ENCODE results near the gene CDC7. TPM values are rescaled to one million over a fixed set of nuclear protein-coding genes. Genes with fewer than 3 reads are reported as not detected.

Gene CDC7
- polyA plus RNA-seq, 1 donor from 2014 or later = 34.6 TPM

GRCh38 chr1:91526496-91526895 is 25.8 kb downstream of the CDC7 start:
- no peaks in the 10 kb centered on the region for H3F3A ChIP-seq (ENCODE audit: insufficient read depth, low read length, poor library complexity, severe bottlenecking)
- no peak overlapping the region for H3K9ac ChIP-seq (ENCODE audit: low read length)
- no peak overlapping the region for H3K4me3 ChIP-seq (ENCODE audit: low read length)
- no peak overlapping the region for H3K27ac ChIP-seq (ENCODE audit: low read length)
- no peaks in the 10 kb centered on the region for H3K9me2 ChIP-seq (ENCODE audit: insufficient read depth, low read length)
- no peak for TF ChIP-seq POLR2AphosphoS5 (IDR thresholded peaks at IDR 0.05)
- no peaks in the 10 kb centered on the region for H4K20me1 ChIP-seq (ENCODE audit: insufficient read depth)
- H3K9me3 ChIP-seq (ENCODE audit: low read length) = no peaks in the 10 kb centered on the region
- peaks cover 3% of the 10 kb centered on the region for H3K36me3 ChIP-seq (ENCODE audit: insufficient read depth, low read length)
- H3K4me2 ChIP-seq (ENCODE audit: low read length) = no peak overlapping the region
- no peaks in the 10 kb centered on the region for H3K27me3 ChIP-seq (ENCODE audit: insufficient read depth, low read depth, low read length)
- no peak overlapping the region for H2AFZ ChIP-seq (ENCODE audit: low read depth, low read length)
- no peaks in the 10 kb centered on the region for H3K79me2 ChIP-seq (replicated peaks; ENCODE audit: insufficient read depth, low read length)

GRCh38 chr1:91527266-91527765 is 26.7 kb downstream of the CDC7 start:
- Histone ChIP-seq H3K36me3 (ENCODE audit: insufficient read depth, low read length) (peaks cover 3% of the 10 kb centered on the region), H3K9me3 (ENCODE audit: low read length) (no peaks in the 10 kb centered on the region), H3K9ac (ENCODE audit: low read length) (no peak overlapping the region), H3K4me2 (ENCODE audit: low read length) (no peak overlapping the region), H3F3A (ENCODE audit: insufficient read depth, low read length, poor library complexity, severe bottlenecking) (no peaks in the 10 kb centered on the region), H3K27ac (ENCODE audit: low read length) (no peak overlapping the region), H3K4me3 (ENCODE audit: low read length) (no peak overlapping the region), H4K20me1 (ENCODE audit: insufficient read depth) (no peaks in the 10 kb centered on the region), H3K9me2 (ENCODE audit: insufficient read depth, low read length) (no peaks in the 10 kb centered on the region), H3K27me3 (ENCODE audit: insufficient read depth, low read depth, low read length) (no peaks in the 10 kb centered on the region), H2AFZ (ENCODE audit: low read depth, low read length) (no peak overlapping the region), H3K79me2 (replicated peaks; ENCODE audit: insufficient read depth, low read length) (no peaks in the 10 kb centered on the region)
- TF ChIP-seq EP300 (conservative IDR thresholded peaks at IDR 0.05; ENCODE audit: poor library complexity, severe bottlenecking) = no peak
- no peak for TF ChIP-seq CTCF (IDR thresholded peaks at IDR 0.05; ENCODE audit: poor library complexity, severe bottlenecking)
- TF ChIP-seq RAD21 (conservative IDR thresholded peaks at IDR 0.05) = no peak

DNA sequence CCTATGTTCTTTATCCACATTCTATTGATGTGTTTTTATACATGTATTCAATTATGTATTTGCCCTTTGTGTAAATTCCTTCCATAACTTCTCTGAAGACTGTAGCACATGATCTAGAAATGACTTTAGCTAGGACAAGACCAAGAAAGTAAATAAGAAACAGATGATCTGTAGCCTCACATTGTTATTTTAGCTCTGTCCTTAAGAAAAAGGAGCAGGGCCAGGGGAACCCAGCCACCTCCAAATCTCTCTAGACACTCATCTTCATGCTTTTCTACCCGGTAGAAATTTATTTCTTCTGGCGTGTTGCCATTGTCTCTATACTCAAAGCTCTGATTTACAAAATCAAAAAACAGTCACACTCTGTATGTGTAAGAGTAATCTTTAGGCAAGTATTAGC is 27.1 kb downstream of the CDC7 start:
- Histone ChIP-seq H3K9ac (ENCODE audit: low read length) (no peak overlapping the region), H3K4me2 (ENCODE audit: low read length) (no peak overlapping the region), H3K4me3 (ENCODE audit: low read length) (no peak overlapping the region), H2AFZ (ENCODE audit: low read depth, low read length) (no peak overlapping the region), H3K36me3 (ENCODE audit: insufficient read depth, low read length) (peaks cover 3% of the 10 kb centered on the region), H3F3A (ENCODE audit: insufficient read depth, low read length, poor library complexity, severe bottlenecking) (no peaks in the 10 kb centered on the region), H3K27me3 (ENCODE audit: insufficient read depth, low read depth, low read length) (no peaks in the 10 kb centered on the region), H3K79me2 (replicated peaks; ENCODE audit: insufficient read depth, low read length) (no peaks in the 10 kb centered on the region), H3K27ac (ENCODE audit: low read length) (no peak overlapping the region), H3K9me3 (ENCODE audit: low read length) (no peaks in the 10 kb centered on the region), H3K9me2 (ENCODE audit: insufficient read depth, low read length) (no peaks in the 10 kb centered on the region), H4K20me1 (ENCODE audit: insufficient read depth) (no peaks in the 10 kb centered on the region)
- TF ChIP-seq POLR2AphosphoS5 (IDR thresholded peaks at IDR 0.05) (no peak), CTCF (IDR thresholded peaks at IDR 0.05; ENCODE audit: poor library complexity, severe bottlenecking) (no peak), EZH2 (IDR thresholded peaks at IDR 0.05; ENCODE audit: borderline replicate concordance, insufficient read depth, low read length, poor library complexity, severe bottlenecking) (no peak), SMC3 (conservative IDR thresholded peaks at IDR 0.05; ENCODE audit: poor library complexity) (no peak), MXI1 (conservative IDR thresholded peaks at IDR 0.05; ENCODE audit: poor library complexity, severe bottlenecking) (no peak), EP300 (conservative IDR thresholded peaks at IDR 0.05; ENCODE audit: poor library complexity, severe bottlenecking) (no peak), TAF1 (IDR thresholded peaks at IDR 0.05; ENCODE audit: low read depth) (no peak), RAD21 (conservative IDR thresholded peaks at IDR 0.05) (no peak)
- TF ChIP-seq, protein P1, sequence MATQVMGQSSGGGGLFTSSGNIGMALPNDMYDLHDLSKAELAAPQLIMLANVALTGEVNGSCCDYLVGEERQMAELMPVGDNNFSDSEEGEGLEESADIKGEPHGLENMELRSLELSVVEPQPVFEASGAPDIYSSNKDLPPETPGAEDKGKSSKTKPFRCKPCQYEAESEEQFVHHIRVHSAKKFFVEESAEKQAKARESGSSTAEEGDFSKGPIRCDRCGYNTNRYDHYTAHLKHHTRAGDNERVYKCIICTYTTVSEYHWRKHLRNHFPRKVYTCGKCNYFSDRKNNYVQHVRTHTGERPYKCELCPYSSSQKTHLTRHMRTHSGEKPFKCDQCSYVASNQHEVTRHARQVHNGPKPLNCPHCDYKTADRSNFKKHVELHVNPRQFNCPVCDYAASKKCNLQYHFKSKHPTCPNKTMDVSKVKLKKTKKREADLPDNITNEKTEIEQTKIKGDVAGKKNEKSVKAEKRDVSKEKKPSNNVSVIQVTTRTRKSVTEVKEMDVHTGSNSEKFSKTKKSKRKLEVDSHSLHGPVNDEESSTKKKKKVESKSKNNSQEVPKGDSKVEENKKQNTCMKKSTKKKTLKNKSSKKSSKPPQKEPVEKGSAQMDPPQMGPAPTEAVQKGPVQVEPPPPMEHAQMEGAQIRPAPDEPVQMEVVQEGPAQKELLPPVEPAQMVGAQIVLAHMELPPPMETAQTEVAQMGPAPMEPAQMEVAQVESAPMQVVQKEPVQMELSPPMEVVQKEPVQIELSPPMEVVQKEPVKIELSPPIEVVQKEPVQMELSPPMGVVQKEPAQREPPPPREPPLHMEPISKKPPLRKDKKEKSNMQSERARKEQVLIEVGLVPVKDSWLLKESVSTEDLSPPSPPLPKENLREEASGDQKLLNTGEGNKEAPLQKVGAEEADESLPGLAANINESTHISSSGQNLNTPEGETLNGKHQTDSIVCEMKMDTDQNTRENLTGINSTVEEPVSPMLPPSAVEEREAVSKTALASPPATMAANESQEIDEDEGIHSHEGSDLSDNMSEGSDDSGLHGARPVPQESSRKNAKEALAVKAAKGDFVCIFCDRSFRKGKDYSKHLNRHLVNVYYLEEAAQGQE (IDR thresholded peaks at IDR 0.05; ENCODE audit: borderline replicate concordance) = no peak

Data from neural cell (in vitro differentiated cells).